Measurements from ENCODE around the gene APOA1. TPM values are rescaled to one million over a fixed set of nuclear protein-coding genes. Genes with fewer than 3 reads are reported as not detected.
"Not testable (repeated sequence)": the region's sequence is repeated elsewhere in the genome, so short reads cannot be mapped to it uniquely, and the experiment has no call there.

APOA1 gene
- total and polyA plus RNA-seq, 8 donors: 0.87 to 73.6 (median 16.7) TPM; not detected in 2

DNA sequence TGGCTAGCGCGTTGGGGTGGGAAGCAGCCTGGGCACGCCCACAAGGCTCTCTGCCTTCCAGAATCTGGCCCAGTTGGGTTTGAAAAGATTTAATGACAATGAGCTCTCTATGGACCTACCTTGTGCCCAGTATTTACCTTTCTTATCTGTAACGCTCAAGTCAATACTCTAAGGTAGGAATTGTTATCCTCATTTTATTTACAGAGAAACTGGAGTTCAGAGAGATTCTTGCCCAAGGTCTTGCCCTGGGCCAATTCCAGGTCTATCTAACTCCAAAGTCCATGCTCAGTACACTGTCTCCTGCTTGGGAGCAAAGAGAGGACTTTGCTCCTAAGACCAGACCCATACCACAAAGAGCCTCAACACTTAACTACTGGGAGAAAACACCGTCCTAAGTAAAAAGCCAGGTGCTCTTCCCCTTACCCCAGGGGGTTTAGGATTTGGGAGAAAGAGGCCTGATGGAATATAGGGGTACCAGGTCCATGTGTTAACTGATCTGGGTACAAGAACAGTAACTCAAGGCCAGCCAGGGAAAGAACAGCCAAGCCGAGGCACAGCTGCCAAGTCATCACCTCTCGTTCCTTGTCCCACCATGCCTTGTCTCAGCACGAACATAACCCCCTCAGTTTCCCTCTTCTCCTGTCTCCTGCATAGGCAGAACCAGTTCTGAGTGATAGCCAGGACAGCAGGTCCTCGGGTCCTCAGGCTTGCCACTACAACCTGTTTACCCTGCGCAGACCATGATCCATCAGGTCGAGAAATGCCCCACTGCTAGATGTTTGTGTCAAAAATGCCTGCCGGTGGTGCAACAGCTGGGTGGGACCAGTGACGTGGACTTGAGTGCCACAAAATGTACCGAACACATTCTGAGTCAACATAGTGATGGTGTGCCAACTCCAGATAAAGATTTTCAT lies 28.9 kb downstream of the APOA1 start:
- no peaks in the 10 kb centered on the region for H3K9me3 ChIP-seq
- H3K27ac ChIP-seq: peak overlapping the region; percentile 34 to 84 (median 75)
- 32 to 68% (median 45%) methylated on average over 14 of the region's 14 CpGs for WGBS, 5 donors
- TF ChIP-seq POLR2AphosphoS5 (IDR thresholded peaks at IDR 0.05) (peak in 2 of 3 donors; percentile 59), POLR2A (IDR thresholded peaks at IDR 0.05) (no peak)
- DNase-seq: peak; percentile 72 to 81
- H3K36me3 ChIP-seq: no peaks in the 10 kb centered on the region
- no peaks in the 10 kb centered on the region for H3K27me3 ChIP-seq
- H3K4me1 ChIP-seq: peaks cover 4 to 18% (median 8%) of the 10 kb centered on the region in 4 donors
- no peak overlapping the region for H3K4me3 ChIP-seq
- intact Hi-C loops (cut with DNase I; ENCODE audit: low total_unique reads): no loop called here

DNA sequence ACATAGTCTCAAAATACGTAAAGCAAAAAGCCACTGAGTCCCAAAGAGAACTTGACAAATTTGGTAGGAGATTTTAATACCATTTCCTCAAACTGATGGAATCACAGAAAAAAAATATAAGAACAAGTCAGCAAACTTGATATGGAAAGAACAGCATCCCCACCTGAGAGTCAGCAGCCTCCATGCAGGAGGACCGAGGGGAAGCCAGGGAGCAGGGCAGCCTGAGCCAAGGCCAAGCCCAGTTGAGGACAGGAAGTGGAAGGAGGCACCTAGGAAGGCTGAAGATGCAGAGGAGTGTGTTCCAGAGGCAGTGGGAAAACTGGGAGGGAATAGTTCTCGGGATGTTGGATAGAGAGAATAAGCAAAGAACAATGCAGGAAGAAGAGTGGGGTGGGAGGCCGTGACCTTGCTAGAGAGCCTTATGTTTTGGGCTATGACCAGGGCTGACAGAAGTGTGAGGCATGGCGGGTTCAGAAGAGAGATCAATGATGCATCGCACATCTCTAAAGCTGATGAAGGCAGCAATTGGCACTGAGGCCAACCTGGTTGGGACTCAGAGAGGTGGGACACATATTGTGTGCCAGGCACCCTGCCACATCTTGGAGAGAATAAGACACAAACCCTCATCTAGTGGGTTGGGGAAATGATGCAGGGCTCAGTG lies 29.7 kb downstream of the APOA1 start:
- Histone ChIP-seq H3K9me3 (no peaks in the 10 kb centered on the region), H3K4me1 (peaks cover 4 to 18% (median 8%) of the 10 kb centered on the region in 4 donors), H3K36me3 (no peaks in the 10 kb centered on the region), H3K27me3 (no peaks in the 10 kb centered on the region), H3K27ac (peak overlapping the region; percentile 34 to 84 (median 75)), H3K4me3 (no peak overlapping the region)
- 79 to 89% (median 84%) methylated on average over 6 of the region's 6 CpGs for WGBS, 5 donors
- intact Hi-C loops (cut with DNase I; ENCODE audit: low total_unique reads): no loop called here
- DNase-seq: peak in 1 of 2 donors; percentile 21
- TF ChIP-seq POLR2AphosphoS5 (IDR thresholded peaks at IDR 0.05) (no peak), EP300 (IDR thresholded peaks at IDR 0.05) (no peak)

DNA sequence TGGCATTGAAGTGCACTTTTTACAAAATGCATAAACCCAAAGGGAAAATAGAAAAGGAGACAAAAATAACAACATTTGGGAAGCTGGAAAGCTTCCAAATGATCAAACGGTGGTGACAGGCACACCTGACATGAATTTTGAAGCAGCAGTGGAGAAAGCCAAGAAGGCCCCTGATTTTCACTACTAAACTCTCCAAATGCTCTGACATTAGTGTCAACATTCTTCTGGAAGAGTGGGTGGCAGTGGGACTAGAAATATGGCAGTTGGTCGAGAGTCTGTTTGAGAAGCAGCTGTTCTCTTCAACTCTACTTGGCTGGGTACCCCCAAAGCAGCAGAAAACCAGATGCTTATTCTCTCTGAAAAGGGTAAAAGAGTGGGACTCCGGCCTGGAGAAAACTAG lies 33.4 kb downstream of the APOA1 start:
- no peak overlapping the region for H3K4me3 ChIP-seq
- no peaks in the 10 kb centered on the region for H3K27me3 ChIP-seq
- 56 to 65% (median 61%) methylated on average over 3 of the region's 3 CpGs for WGBS, 5 donors
- DNase-seq: no peak
- no peak overlapping the region for H3K27ac ChIP-seq
- H3K4me1 ChIP-seq: peaks cover 4 to 11% (median 5%) of the 10 kb centered on the region in 4 donors
- TF ChIP-seq POLR2A (IDR thresholded peaks at IDR 0.05) (no peak), EP300 (IDR thresholded peaks at IDR 0.05) (no peak), POLR2AphosphoS5 (IDR thresholded peaks at IDR 0.05) (no peak)
- TF ChIP-seq, protein P1, sequence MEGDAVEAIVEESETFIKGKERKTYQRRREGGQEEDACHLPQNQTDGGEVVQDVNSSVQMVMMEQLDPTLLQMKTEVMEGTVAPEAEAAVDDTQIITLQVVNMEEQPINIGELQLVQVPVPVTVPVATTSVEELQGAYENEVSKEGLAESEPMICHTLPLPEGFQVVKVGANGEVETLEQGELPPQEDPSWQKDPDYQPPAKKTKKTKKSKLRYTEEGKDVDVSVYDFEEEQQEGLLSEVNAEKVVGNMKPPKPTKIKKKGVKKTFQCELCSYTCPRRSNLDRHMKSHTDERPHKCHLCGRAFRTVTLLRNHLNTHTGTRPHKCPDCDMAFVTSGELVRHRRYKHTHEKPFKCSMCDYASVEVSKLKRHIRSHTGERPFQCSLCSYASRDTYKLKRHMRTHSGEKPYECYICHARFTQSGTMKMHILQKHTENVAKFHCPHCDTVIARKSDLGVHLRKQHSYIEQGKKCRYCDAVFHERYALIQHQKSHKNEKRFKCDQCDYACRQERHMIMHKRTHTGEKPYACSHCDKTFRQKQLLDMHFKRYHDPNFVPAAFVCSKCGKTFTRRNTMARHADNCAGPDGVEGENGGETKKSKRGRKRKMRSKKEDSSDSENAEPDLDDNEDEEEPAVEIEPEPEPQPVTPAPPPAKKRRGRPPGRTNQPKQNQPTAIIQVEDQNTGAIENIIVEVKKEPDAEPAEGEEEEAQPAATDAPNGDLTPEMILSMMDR (IDR thresholded peaks at IDR 0.05): no peak
- H3K36me3 ChIP-seq: no peaks in the 10 kb centered on the region
- intact Hi-C loops (cut with DNase I; ENCODE audit: low total_unique reads): no loop called here
- no peaks in the 10 kb centered on the region for H3K9me3 ChIP-seq

DNA sequence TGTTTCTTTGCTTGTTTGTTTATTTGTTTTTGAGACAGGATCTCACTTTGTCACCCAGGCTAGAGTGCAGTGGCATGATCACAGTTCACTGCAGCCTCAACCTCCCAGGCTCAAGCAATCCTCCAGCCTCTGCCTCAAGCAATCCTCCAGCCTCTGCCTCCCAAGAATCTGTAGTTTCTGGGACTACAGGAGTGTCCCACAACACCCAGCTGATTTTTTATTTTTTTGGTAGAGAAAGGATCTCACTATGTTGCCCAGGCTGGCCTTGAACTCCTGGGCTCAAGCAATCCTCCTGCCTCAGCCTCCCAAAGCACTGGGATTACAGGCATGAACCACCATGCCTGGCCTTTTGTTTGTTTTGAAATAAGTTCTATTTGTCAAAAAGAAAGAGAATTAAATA lies 35.8 kb downstream of the APOA1 start:
- intact Hi-C loops (cut with DNase I; ENCODE audit: low total_unique reads): not testable (repeated sequence)

DNA sequence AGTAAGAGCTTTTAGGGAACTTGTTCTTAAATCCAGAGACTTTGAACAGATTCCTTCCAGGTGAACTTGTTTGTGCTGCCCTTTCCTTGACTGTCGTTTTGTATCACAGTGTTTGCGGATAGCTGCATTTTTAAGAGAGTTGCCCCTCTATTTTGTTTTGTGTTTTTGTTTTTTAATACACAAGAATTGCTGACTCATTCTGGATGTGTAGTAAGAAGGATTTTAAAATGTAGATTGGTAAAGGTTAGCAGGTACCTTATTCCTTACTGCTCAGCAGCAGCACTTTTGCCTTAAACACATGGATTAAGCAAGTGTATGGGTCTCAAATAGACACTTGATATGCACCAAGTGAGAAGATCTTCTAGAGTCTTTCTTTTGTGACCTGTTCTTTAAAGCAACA lies 36.8 kb downstream of the APOA1 start:
- Histone ChIP-seq H3K4me3 (no peak overlapping the region), H3K4me1 (peaks cover 0 to 15% (median 2%) of the 10 kb centered on the region in 4 donors), H3K36me3 (no peaks in the 10 kb centered on the region), H3K9me3 (no peaks in the 10 kb centered on the region), H3K27ac (no peak overlapping the region), H3K27me3 (no peaks in the 10 kb centered on the region)
- no peak for TF ChIP-seq POLR2AphosphoS5 (IDR thresholded peaks at IDR 0.05)
- TF ChIP-seq, protein P1 (IDR thresholded peaks at IDR 0.05): no peak
- TF ChIP-seq POLR2A (IDR thresholded peaks at IDR 0.05): no peak
- TF ChIP-seq EP300 (IDR thresholded peaks at IDR 0.05): no peak
- 92 to 96% (median 94%) methylated on average over 2 of the region's 2 CpGs for WGBS, 5 donors
- intact Hi-C loops (cut with DNase I; ENCODE audit: low total_unique reads): no loop called here
- no peak for DNase-seq

More for the DNA sequence above, 35.8 kb downstream of the APOA1 start:
- H3K27ac ChIP-seq, H3K36me3 ChIP-seq, H3K27me3 ChIP-seq, DNase-seq, H3K4me3 ChIP-seq, H3K9me3 ChIP-seq: not testable (repeated sequence)
- peaks cover 0 to 15% (median 2%) of the 10 kb centered on the region in 4 donors for H3K4me1 ChIP-seq
